DMS53 treated with DMSO at 0.1 percent for 48 hours (cell line): Measurements from ENCODE around the gene SIPA1L2.
"Not testable (repeated sequence)": the region's sequence is repeated elsewhere in the genome, so short reads cannot be mapped to it uniquely, and the experiment has no call there.

Source experiments
- DNase-seq: peaks from one replicate; lab custom pipeline; 2025; ENCODE audit not compliant: unreplicated experiment; lab: John Stamatoyannopoulos, UW

The SIPA1L2 gene

GRCh38 chr1:232615306-232615800 is 14.6 kb downstream of the SIPA1L2 start:
- DNase-seq, result no peak

GRCh38 chr1:232614811-232615210 is 15.1 kb downstream of the SIPA1L2 start:
- DNase-seq, result no peak

GRCh38 chr1:232613752-232614381 is 16.1 kb downstream of the SIPA1L2 start:
- DNase-seq, result no peak

- DNase-seq, result not testable (repeated sequence)
Observed at GRCh38 chr1:232612836-232613235, 17.1 kb downstream of the SIPA1L2 start.

GRCh38 chr1:232611834-232612233 is 18.1 kb downstream of the SIPA1L2 start:
- no peak for DNase-seq

GRCh38 chr1:232610902-232611745 is 18.8 kb downstream of the SIPA1L2 start:
- not testable (repeated sequence) for DNase-seq

- DNase-seq, result no peak
Observed at GRCh38 chr1:232610192-232610901, 19.6 kb downstream of the SIPA1L2 start.

- no peak for DNase-seq
Observed at GRCh38 chr1:232608427-232608826, 21.5 kb downstream of the SIPA1L2 start.

- no peak for DNase-seq
Observed at GRCh38 chr1:232602622-232603021, 27.3 kb downstream of the SIPA1L2 start.

GRCh38 chr1:232600424-232601258 is 29.3 kb downstream of the SIPA1L2 start:
- DNase-seq, result no peak

- DNase-seq, result peak; percentile 43
Observed at GRCh38 chr1:232599178-232600041, 30.5 kb downstream of the SIPA1L2 start.

- no peak for DNase-seq
Observed at GRCh38 chr1:232598837-232599177, 31.1 kb downstream of the SIPA1L2 start.

- no peak for DNase-seq
Observed at GRCh38 chr1:232598133-232598532, 31.8 kb downstream of the SIPA1L2 start.

- DNase-seq, result no peak
Observed at GRCh38 chr1:232597721-232598120, 32.2 kb downstream of the SIPA1L2 start.

GRCh38 chr1:232596666-232597303 is 33.1 kb downstream of the SIPA1L2 start:
- no peak for DNase-seq

GRCh38 chr1:232594768-232595698 is 34.9 kb downstream of the SIPA1L2 start:
- no peak for DNase-seq

- DNase-seq, result no peak
Observed at GRCh38 chr1:232593717-232594502, 36.0 kb downstream of the SIPA1L2 start.

GRCh38 chr1:232591344-232591743 is 38.6 kb downstream of the SIPA1L2 start:
- no peak for DNase-seq
